HG03039 (cell line): Measurements from ENCODE around the gene EFCAB12.

Experiments used
- ATAC-seq: cut with Tn5 transposase; IDR thresholded peaks from one replicate; pipeline ENCODE4 v1.9.1; 2021; ENCODE audit warnings: mild to moderate bottlenecking, moderate library complexity; ENCODE audit not compliant: unreplicated experiment

Gene EFCAB12

DNA sequence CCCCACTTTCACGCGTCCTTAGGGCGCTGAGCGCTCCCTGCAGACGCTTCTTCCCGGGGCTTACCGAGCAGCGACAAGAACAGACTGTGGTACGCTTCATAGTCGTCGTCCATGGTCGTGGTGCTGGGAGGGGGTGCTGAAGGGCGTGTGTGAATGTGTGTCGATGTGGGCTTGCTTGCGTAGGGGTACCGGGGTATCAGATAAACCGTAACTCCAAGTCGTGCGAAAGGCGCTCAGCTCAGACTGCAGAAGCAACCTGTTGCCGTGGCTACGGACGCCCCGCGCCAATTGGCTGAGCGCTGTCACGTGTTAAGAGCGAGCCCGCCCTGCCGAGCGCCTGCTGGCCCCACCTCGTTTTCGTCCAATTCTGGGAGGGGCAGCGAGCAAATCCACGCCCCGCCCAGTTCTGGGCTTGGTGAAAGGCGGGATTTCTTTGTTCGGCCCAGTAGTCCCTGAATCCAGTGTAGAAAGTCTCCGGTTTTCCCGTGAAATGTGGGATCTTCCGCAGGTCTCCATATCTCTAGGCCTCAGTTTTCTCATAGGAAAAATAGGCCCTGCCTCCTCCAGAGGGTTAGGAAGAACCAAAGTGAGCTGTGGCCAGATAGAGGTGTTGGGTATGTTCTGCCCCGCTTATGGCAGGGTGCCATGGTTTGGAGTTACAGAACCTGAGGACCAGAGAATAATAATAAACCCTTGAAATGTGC is at the start of gene EFCAB12:
Gene EFCAB12, minus strand, starts transcription at position 261 of the 704 bp plus-strand sequence. Its CDS starts 148 bp downstream, at position 113.
- ATAC-seq = peak; percentile 79

DNA sequence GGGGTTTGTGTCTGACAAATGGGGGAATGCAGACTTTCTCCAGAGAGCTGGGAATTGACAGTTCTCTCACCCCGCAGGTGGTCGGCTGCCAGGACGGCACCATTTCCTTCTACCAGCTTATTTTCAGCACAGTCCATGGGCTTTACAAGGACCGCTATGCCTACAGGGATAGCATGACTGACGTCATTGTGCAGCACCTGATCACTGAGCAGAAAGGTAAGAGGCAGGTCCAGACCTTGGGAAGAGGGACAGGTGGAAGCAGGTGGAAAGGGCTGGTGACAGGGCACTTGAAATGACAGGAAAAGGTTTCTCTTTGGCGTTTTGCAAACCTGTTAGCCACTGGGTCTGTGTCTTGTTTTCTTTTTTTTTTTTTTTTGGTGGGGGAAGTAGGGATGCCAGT is 48.1 kb upstream of the EFCAB12 start:
- ATAC-seq = no peak

DNA sequence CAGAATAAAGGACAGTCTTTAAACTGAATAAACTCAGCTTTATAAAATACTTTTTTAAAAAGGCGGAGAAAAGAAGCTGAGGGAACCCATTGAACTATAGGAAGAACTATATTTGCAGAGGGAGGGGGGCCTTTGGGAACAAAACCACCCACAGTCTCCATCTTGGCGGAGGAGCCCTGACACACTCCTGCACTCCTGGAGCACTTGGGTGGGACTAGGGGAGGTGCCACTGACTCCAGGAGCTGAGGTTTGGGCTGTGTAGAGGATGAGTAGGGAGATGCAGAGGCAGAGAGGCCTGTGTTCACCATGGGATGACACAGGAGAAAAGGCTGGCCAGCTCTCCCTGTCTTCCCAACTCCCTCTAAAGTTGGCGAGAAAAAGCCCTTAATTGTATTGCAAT is 47.4 kb upstream of the EFCAB12 start:
- ATAC-seq = no peak

DNA sequence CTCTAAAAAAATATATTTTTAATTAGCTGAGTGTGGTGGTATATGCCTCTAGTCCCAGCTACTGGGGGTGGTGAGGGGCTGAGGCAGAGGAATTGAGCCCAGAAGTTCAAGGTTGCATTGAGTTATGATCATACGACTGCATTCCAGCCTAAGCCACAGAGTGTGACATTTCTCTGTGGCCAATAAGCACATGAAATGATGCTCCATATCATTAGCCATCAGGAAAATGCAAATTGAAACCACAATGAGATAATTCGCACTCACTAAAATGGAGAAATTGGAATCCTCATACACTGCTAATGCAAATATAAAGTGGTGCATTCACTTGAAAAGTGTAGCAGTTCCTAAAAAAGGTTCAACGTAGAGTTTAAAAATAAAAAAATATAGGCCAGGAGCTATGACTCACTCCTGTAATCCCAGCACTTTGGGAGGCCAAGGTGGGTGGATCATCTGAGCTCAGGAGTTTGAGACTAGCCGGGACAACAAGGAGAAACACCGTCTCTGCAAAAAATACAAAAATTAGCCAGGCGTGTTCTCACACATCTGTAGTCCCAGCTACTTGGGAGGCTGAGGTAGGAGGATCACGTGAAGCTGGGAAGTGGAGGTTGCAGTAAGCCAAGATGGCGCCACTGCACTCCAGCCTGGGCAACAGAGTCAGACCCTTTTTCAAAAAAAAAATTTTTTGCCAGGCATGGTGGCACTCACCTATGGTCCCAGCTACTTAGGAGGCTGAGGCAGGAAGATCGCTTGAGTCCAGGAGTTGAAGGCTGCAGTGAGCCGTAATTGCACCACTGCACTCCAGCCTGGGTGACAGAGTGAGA is 46.8 kb upstream of the EFCAB12 start:
- no peak for ATAC-seq

DNA sequence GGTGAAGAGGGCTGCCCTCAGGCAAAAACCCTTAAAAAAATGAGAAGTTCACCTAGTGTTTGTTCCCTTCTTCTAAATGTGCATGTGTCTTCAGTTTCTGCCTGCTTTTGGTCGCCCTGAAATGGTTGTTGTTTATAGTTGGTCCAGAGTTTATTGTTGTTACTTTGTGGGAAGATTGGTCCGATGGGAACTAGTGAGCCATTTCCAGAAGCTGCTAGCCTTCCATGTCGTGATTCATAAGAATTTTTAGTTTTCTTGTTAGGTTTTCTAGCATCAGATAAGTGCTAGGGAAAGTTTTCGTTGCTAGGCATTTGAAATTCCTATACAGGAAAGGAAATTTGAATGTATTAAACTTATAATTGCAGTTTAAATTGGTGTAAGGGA is 45.3 kb upstream of the EFCAB12 start:
- no peak for ATAC-seq

DNA sequence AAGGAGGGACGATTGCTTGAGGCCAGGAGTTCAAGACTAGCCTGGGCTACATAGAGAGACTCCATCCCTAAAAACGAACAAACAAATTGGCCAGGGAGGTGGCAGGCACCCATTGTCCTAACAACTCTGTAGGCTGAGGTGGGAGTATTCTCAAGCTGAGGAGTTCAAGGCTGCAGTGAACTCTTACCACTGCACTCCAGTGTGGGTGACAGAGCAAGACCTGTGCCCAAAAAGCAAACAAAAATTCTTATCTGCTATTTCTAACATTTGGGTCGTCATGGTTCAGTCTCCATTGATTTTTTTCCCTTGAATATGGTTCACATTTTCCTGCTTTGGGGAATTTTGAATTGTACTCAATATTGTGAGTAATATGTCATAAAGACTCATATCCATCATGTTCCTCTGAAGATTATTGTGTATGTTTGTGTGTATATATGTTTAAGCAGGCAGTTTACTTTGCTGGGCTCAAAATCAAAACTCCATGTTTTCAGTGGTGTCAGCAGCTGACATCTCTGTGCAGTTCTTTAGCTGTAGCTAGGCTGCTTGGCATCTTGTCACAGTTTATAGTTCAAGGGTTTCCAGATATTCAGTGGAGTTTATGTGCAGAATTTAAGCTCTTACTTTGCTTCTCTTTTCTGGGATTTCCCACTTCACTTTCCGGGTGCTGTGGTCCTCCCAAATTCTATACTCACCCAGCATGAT is 44.8 kb upstream of the EFCAB12 start:
- no peak for ATAC-seq

DNA sequence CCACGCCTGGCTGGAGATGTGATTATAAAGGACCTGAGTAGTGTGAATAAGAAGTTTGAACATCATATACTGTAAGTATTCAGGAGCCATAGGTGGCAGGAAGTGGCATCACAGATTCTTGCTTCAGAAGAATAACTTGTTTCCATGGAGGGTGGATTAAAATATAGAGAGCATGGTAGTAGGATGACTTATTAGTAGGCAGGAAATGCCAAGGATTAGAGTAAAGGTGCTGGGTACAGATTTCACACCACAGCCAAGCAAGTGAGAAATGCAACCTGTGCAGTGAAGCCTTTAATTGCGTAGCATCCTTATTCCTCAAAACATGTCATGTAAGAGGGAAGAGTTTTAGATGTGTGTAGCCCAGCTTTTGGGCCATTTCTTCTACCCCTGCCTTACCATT is 42.4 kb upstream of the EFCAB12 start:
- no peak for ATAC-seq

DNA sequence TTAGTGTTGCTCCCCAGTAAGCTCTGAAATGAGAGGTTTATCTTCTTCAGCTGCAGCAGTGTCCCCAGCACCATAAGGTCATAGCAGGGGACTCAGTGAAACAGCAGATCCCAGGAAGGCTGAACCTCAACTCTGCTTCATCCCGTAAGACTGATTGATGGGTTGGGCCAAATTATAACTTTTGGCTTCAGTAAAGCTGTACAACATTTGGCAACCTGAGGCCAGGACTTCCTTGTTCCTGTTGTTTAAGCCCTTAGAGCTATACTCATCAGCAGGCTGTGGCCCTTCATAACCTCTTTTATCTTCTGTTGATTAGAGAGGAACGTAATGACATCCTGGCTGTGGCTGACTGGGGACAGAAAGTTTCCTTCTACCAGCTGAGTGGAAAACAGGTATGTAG is 40.6 kb upstream of the EFCAB12 start:
- no peak for ATAC-seq

DNA sequence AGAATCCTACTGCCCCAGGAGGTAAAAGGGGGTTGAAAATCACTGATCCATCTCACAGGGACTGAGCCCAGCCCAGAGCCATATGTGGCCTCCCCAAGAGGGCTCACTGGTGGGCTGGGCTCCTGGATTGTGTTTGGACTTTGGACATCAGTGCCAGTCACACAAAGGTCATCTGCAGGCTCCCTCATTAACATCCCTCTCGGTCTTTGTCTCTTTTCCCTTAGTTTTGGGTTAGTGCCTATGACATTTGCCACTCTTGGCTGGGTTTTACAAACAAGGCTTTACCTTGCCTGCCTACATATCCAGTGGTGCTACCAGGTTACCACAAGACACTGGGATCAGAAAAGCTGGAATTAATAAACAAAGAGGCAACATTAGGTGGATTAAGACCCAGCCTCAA is 39.5 kb upstream of the EFCAB12 start:
- ATAC-seq = no peak

DNA sequence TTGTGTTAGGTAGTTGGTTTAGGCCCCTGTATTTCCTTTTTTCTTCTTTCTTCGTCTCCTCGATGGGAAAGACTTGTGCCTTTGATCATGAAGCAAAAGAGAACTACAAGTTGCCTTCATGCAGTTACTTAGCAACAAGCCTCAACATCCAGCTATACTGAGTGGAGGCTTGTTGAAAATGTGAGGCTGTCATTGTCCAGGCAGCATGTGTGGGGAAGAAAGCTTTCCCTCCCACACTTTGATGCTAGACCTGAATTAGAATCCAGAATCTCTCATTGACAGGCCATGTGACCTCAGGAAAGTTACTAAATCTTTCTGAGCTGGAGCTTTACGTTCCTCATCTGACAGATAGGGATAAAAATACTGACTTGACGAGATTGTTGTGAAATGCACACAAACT is 35.3 kb upstream of the EFCAB12 start:
- no peak for ATAC-seq

DNA sequence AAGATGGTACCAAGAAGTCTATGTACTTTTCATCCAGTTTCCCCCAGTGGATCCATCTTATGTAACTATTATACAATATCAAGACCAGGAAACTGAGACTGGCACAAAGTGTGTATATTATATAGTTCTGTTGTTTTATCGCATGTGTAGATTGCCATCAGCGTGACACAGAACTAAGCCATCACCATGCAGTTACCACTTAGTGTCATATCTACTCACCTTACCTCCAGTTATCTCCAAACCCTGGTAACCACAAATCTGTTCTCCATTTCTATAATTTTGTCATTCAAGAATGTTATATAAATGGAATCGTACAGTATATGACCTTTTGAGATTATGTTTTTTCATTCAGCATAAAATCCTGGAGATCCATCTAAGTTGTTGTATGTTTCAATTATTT is 34.7 kb upstream of the EFCAB12 start:
- ATAC-seq = no peak

DNA sequence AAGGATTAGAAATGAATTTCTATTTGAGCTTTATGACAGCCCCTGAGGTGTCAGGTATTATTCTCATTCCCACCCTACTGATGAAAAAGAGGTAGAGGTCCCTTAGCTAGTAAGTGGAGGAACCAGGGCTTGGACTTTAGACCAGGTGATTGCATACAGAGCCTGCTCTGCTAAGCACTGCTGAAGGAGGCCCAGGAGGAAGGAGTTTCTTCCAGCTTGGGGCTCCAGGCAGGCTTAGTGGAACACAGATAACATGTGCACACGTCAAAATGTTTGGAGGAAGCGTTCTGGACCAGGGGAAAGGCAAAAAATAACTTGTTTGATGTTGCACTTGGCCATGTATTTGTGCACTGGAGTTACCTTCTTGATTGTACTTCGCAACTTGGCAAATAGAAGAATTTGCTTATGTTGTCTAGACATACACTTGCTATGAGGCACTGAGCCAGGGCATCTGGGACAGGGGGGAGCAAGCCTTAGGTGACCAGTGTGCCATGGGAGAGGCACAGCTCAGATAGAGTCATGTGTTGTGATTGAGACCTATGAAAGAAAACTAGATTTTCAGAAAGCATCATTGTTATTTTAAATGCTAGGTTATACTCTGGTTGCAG is 34.0 kb upstream of the EFCAB12 start:
- no peak for ATAC-seq

DNA sequence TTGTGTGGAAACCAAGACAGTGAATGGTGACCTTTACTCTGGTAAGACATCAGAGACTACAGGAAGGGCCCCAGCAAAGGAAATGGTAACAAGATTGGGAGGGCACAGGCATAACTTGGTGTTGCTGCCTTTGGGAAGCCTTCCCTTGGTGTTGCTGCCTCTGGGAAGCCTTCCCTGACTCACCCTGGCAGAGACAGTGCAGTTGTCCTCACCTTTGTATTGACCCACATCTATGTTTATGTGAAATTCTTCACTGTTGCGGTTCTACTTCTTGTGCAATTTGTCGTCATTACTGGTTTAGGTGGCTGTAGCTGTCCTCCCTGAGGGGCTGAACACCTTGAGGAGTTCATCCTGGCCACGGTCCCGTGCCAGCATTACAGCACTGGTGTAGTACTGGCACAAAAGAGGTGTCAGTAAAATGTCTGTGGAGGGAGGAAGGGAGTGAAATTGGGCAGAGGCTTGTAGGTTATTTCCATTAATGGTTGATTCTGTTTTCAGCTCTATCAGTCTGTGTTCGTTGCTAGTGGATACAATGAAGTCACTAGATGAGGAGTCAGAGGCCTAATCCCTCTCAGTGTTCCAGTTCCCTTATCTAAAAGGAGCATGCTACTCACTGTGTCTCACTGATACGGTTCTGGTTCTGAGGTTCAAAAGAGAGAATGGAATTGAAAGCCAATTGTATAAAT is 33.2 kb upstream of the EFCAB12 start:
- ATAC-seq = no peak

DNA sequence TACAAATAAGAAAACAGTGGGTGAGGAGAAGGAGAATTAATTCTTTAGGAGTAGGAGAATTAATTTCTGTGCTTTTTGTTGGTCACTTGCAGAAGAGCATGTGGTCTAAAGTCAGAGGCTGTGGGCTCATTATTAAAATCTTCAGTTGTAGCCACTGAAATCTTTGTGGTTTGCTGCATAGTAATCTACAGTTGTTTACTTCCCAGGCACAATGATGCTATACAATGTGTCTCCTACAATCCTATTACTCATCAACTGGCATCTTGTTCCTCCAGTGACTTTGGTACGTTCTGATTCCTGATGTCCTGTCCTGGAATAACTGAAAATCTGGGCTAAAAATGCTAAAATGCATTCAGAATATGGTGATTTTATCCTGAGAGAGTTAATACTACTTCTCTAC is 32.6 kb upstream of the EFCAB12 start:
- no peak for ATAC-seq

DNA sequence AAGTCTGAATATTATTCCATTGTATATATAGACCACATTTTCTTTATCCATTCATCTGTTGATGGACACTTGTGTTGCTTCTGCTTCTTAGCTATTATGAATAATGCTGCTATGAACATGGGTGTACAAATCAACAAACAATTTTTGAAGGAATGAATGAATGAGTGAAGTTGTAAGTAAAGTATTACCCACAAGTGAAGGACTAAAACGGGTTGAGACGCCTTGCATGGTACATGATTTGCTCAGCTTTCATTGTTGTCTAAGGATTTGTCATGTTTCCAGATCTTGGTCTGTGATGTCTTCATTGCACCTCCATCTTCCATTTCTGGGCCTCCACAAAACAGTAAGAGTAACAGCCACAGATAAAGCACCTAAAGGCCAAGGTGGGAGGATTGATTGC is 32.1 kb upstream of the EFCAB12 start:
- ATAC-seq = no peak

DNA sequence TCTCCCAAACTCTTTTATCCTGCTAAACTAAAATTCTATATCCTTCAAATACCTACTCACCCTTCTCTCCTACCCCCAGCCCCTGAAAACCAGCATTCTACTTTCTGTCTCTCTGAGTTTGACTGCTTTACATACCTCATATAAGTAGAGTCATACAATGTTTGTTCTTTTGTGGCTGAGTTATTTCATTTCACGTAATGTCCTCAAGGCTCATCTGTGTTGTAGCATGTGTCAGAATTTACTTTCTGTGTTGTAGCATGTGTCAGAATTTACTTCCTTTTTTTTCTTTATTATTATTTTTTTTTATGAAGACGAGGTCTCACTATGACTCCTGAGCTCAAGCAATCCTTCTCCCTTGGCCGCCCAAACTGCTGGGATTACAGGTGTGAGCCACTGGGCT is 31.7 kb upstream of the EFCAB12 start:
- no peak for ATAC-seq

DNA sequence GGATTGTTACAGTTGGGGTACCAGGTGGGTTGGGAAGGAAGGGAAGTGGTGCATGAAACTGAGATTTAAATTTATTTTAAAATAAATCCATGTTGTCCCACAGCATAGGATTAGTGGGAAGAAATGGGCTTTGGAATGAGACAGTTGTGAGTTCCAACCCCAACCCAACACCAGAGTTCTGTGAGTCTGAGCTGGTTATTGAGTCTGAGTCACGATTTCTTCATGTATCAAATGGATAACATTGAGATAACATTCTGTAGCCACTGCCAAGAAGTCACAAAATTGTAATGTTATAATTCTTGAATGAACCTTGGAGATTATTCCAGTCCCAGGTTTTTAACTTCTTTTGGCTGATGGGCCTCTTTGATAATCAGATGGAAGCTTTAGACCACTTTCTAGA is 25.3 kb upstream of the EFCAB12 start:
- ATAC-seq = no peak

DNA sequence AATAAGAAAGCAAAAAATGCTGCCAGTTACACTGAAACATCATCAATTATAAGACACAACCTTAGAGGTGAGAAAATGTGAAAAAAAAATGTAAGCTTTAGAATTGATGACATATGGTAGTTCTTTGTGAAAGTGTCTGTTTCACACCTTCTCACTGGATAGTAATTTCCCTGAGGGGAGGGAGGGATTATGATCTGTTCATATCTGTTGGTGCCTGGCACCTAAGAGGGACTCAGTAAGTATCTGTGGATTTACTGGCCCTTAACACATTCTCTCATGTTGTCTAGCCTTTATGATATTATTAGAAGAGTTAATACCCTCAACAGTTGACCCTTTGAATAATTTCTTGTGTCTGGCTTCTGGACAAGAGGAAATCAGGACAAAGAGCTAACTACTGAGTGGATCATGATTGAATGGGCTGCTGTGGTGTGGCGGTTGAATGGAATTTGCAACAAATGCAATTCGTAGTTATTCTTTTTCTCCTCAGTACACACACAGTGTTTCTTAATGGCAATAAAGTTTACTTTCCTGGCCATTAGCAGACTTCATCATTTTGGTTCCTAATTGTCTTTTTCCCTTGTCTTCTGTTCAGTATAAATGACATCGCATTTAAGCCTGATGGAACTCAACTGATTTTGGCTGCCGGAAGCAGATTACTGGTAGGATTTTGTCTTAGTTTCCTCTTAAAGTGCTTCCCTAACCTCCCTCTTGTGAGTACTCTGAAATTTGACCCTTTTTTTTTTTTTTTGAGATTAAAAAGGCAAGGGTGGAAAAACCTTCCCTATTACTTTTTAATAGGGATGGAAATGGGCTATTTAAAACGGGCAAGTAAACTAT is 21.1 kb upstream of the EFCAB12 start:
- no peak for ATAC-seq

DNA sequence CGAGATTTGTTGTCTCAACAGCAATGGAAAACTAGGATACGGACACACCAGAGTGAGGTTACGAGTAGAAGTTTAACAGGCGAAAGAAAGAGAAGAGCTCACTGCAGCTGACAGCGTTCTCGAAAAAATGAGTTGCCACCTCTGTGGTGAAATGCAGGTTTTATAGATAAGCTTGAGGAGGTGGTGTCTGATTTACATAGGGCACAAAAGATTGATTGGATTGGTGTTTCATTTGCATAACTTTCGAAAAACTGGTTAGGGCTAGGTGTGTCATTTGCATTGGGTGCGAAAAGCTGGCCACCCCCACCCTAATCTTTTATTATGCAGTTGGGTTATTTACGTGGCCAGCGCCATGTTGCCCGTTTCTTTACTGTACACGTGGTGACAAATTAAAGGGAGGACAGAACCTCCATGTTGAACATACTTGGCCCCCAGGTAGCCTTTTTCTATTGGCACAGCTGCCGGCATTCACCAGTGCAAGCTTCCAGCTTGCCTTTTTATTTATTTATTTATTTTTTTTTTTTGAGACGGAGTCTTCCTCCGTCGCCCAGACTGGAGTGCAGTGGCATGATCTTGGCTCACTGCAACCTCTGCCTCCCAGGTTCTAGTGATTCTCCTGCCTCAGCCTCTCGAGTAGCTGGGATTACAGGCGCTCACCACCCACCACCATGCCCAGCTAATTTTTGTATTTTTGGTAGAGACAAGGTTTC is 19.9 kb upstream of the EFCAB12 start:
- no peak for ATAC-seq
